ENCODE measurements around the gene IL22. TPM values are rescaled to one million over a fixed set of nuclear protein-coding genes. Genes with fewer than 3 reads are reported as not detected.
"Not testable (repeated sequence)": the region's sequence is repeated elsewhere in the genome, so short reads cannot be mapped to it uniquely, and the experiment has no call there.

Gene IL22
- polyA plus RNA-seq, 1 donor (not counting 4 experiments of a cell fraction or from before 2014, with no cell fraction given), result not detected

GRCh38 chr12:68210875-68211274 lies 42.5 kb downstream of the IL22 start:
- no peaks in the 10 kb centered on the region for H3K79me2 ChIP-seq (ENCODE audit: control insufficient read depth, insufficient read depth, low read length)
- no peak for DNase-seq (ENCODE audit: low read depth, low spot score)
- H3K9ac ChIP-seq (ENCODE audit: control insufficient read depth, extremely low read depth, insufficient read depth, low read length), result no peak overlapping the region
- H3K4me1 ChIP-seq (ENCODE audit: control insufficient read depth, extremely low read depth, insufficient read depth, low read length), result no peaks in the 10 kb centered on the region
- no peak overlapping the region for H2AFZ ChIP-seq (ENCODE audit: control insufficient read depth, low read length)
- H3K36me3 ChIP-seq (ENCODE audit: control insufficient read depth in 2 of 2, extremely low read depth in 1 of 2, insufficient read depth in 2 of 2, low read length in 2 of 2), result no peaks in the 10 kb centered on the region
- no peak overlapping the region for H3K4me2 ChIP-seq (ENCODE audit: control insufficient read depth, extremely low read depth, insufficient read depth, low read depth, low read length)
- no peak overlapping the region for H3K27ac ChIP-seq (ENCODE audit: control insufficient read depth, insufficient read depth, low read length)
- H3K9me1 ChIP-seq (ENCODE audit: control insufficient read depth, extremely low read depth, insufficient read depth, low read length), result no peaks in the 10 kb centered on the region
- no peak for FAIRE-seq
- no peaks in the 10 kb centered on the region for H3K27me3 ChIP-seq (ENCODE audit: control insufficient read depth, extremely low read depth, insufficient read depth, low read length)
- no peaks in the 10 kb centered on the region for H4K20me1 ChIP-seq (ENCODE audit: control insufficient read depth, extremely low read depth, insufficient read depth, low read length)
- dilution Hi-C loops (cut with MboI; ENCODE audit: extremely low pct_ligation_motif_present, low sequenced_read_pairs), result loop anchor here (25.0 kb wide), 1 partner anchor 101 kb away; no protein-coding TSS in a partner anchor
- TF ChIP-seq CTCF (optimal IDR thresholded peaks at IDR 0.05 in 1 of 3, IDR thresholded peaks at IDR 0.05 in 1 of 3, conservative IDR thresholded peaks at IDR 0.05 in 1 of 3; ENCODE audit: extremely low read depth in 1 of 3, insufficient read depth in 2 of 3, low read length in 3 of 3) (no peak), EZH2 (IDR thresholded peaks at IDR 0.05; ENCODE audit: low read length) (no peak)
- H3K9me3 ChIP-seq (ENCODE audit: control insufficient read depth, low read depth, low read length), result no peaks in the 10 kb centered on the region
- H3K4me3 ChIP-seq (ENCODE audit: control insufficient read depth in 2 of 3, extremely low read depth in 1 of 3, insufficient read depth in 2 of 3, low read depth in 1 of 3, low read length in 3 of 3), result no peak overlapping the region

GRCh38 chr12:68209048-68209728 lies 44.2 kb downstream of the IL22 start:
- H3K4me3 ChIP-seq (ENCODE audit: control insufficient read depth in 2 of 3, extremely low read depth in 1 of 3, insufficient read depth in 2 of 3, low read depth in 1 of 3, low read length in 3 of 3); H3K79me2 ChIP-seq (ENCODE audit: control insufficient read depth, insufficient read depth, low read length); H2AFZ ChIP-seq (ENCODE audit: control insufficient read depth, low read length); H3K4me2 ChIP-seq (ENCODE audit: control insufficient read depth, extremely low read depth, insufficient read depth, low read depth, low read length); H3K36me3 ChIP-seq (ENCODE audit: control insufficient read depth in 2 of 2, extremely low read depth in 1 of 2, insufficient read depth in 2 of 2, low read length in 2 of 2); H4K20me1 ChIP-seq (ENCODE audit: control insufficient read depth, extremely low read depth, insufficient read depth, low read length); H3K9ac ChIP-seq (ENCODE audit: control insufficient read depth, extremely low read depth, insufficient read depth, low read length); H3K9me1 ChIP-seq (ENCODE audit: control insufficient read depth, extremely low read depth, insufficient read depth, low read length); FAIRE-seq; DNase-seq (ENCODE audit: low read depth, low spot score); H3K27me3 ChIP-seq (ENCODE audit: control insufficient read depth, extremely low read depth, insufficient read depth, low read length); H3K9me3 ChIP-seq (ENCODE audit: control insufficient read depth, low read depth, low read length); H3K27ac ChIP-seq (ENCODE audit: control insufficient read depth, insufficient read depth, low read length); H3K4me1 ChIP-seq (ENCODE audit: control insufficient read depth, extremely low read depth, insufficient read depth, low read length): not testable (repeated sequence)
- dilution Hi-C loops (cut with MboI; ENCODE audit: extremely low pct_ligation_motif_present, low sequenced_read_pairs), result loop anchor here (25.0 kb wide), 1 partner anchor 103 kb away; no protein-coding TSS in a partner anchor

- no peak for TF ChIP-seq EZH2 (IDR thresholded peaks at IDR 0.05; ENCODE audit: low read length)
- TF ChIP-seq CTCF (optimal IDR thresholded peaks at IDR 0.05 in 1 of 3, IDR thresholded peaks at IDR 0.05 in 1 of 3, conservative IDR thresholded peaks at IDR 0.05 in 1 of 3; ENCODE audit: extremely low read depth in 1 of 3, insufficient read depth in 2 of 3, low read length in 3 of 3), result no peak
- H4K20me1 ChIP-seq (ENCODE audit: control insufficient read depth, extremely low read depth, insufficient read depth, low read length), result no peaks in the 10 kb centered on the region
- dilution Hi-C loops (cut with MboI; ENCODE audit: extremely low pct_ligation_motif_present, low sequenced_read_pairs), result loop anchor here (25.0 kb wide), 1 partner anchor 105 kb away; no protein-coding TSS in a partner anchor
- no peak overlapping the region for H3K4me3 ChIP-seq (ENCODE audit: control insufficient read depth in 2 of 3, extremely low read depth in 1 of 3, insufficient read depth in 2 of 3, low read depth in 1 of 3, low read length in 3 of 3)
- no peak overlapping the region for H2AFZ ChIP-seq (ENCODE audit: control insufficient read depth, low read length)
- H3K9ac ChIP-seq (ENCODE audit: control insufficient read depth, extremely low read depth, insufficient read depth, low read length), result no peak overlapping the region
- H3K27ac ChIP-seq (ENCODE audit: control insufficient read depth, insufficient read depth, low read length), result no peak overlapping the region
- peaks cover 13% of the 10 kb centered on the region for H3K27me3 ChIP-seq (ENCODE audit: control insufficient read depth, extremely low read depth, insufficient read depth, low read length)
- DNase-seq (ENCODE audit: low read depth, low spot score), result no peak
- no peaks in the 10 kb centered on the region for H3K36me3 ChIP-seq (ENCODE audit: control insufficient read depth in 2 of 2, extremely low read depth in 1 of 2, insufficient read depth in 2 of 2, low read length in 2 of 2)
- FAIRE-seq, result no peak
- no peaks in the 10 kb centered on the region for H3K9me3 ChIP-seq (ENCODE audit: control insufficient read depth, low read depth, low read length)
- no peaks in the 10 kb centered on the region for H3K9me1 ChIP-seq (ENCODE audit: control insufficient read depth, extremely low read depth, insufficient read depth, low read length)
- H3K4me1 ChIP-seq (ENCODE audit: control insufficient read depth, extremely low read depth, insufficient read depth, low read length), result no peaks in the 10 kb centered on the region
- H3K4me2 ChIP-seq (ENCODE audit: control insufficient read depth, extremely low read depth, insufficient read depth, low read depth, low read length), result no peak overlapping the region
- H3K79me2 ChIP-seq (ENCODE audit: control insufficient read depth, insufficient read depth, low read length), result no peaks in the 10 kb centered on the region
Observed at GRCh38 chr12:68207276-68207675, 46.1 kb downstream of the IL22 start.

All from keratinocyte (primary cell).